HepG2 (cell line): ENCODE measurements around the gene ZFP36. TPM values are rescaled to one million over a fixed set of nuclear protein-coding genes. Genes with fewer than 3 reads are reported as not detected.
A peak's percentile ranks its signal among the peaks of the same experiment; 100 is the strongest.

Experiments used
- ARID4A ChIP-seq: sonication (generic); formaldehyde crosslinking; IDR thresholded peaks from 2 replicates; pipeline ENCODE4 v1.5.0; 2020; ENCODE audit warnings: mild to moderate bottlenecking, missing genetic modification reagents, borderline replicate concordance
- ARNTL ChIP-seq: sonication (generic); formaldehyde crosslinking; IDR thresholded peaks from 2 replicates; pipeline ENCODE4 v1.4.0; 2020; ENCODE audit warnings: mild to moderate bottlenecking, missing genetic modification reagents
- CCAR2 ChIP-seq: fragments of 200-400 bp; formaldehyde crosslinking; optimal IDR thresholded peaks from 2 replicates; pipeline ENCODE3; 2018; ENCODE audit warnings: low read depth, mild to moderate bottlenecking, low read length, moderate library complexity
- ISX ChIP-seq: sonication (generic); formaldehyde crosslinking; conservative IDR thresholded peaks from 2 replicates; pipeline ENCODE4 v1.5.0; 2020; ENCODE audit warnings: missing genetic modification reagents
- PAWR ChIP-seq: sonication (generic); formaldehyde crosslinking; IDR thresholded peaks from 2 replicates; pipeline ENCODE4 v1.4.0; 2020; ENCODE audit warnings: missing genetic modification reagents, mild to moderate bottlenecking, borderline replicate concordance
- SRY ChIP-seq: sonication (generic); formaldehyde crosslinking; IDR thresholded peaks from 2 replicates; pipeline ENCODE4 v1.8.0; 2022; ENCODE audit warnings: mild to moderate bottlenecking, missing genetic modification reagents
- ZBTB1 ChIP-seq: sonication (generic); formaldehyde crosslinking; IDR thresholded peaks from 2 replicates; pipeline ENCODE4 v1.4.0; 2020; ENCODE audit warnings: missing genetic modification reagents, borderline replicate concordance
- ZBTB38 ChIP-seq: sonication (generic); formaldehyde crosslinking; IDR thresholded peaks from 2 replicates; pipeline ENCODE4 v1.5.1; 2020; ENCODE audit warnings: mild to moderate bottlenecking, missing genetic modification reagents
- ZNF10 ChIP-seq: sonication (generic); formaldehyde crosslinking; IDR thresholded peaks from 2 replicates; pipeline ENCODE4 v1.4.0; 2020; ENCODE audit warnings: mild to moderate bottlenecking, low read depth, missing genetic modification reagents, borderline replicate concordance
- ZNF235 ChIP-seq: sonication (generic); formaldehyde crosslinking; IDR thresholded peaks from 2 replicates; pipeline ENCODE4 v1.8.1; 2023; ENCODE audit warnings: mild to moderate bottlenecking, missing genetic modification reagents, borderline replicate concordance
- ZNF282 ChIP-seq: fragments of 450-650 bp; IDR thresholded peaks from 2 replicates; pipeline ENCODE4 v1.6.1; 2018; ENCODE audit not compliant: partially characterized antibody
- ZNF552 ChIP-seq: sonication (generic); formaldehyde crosslinking; IDR thresholded peaks from 2 replicates; pipeline ENCODE4 v1.9.0; 2022; ENCODE audit warnings: missing genetic modification reagents, mild to moderate bottlenecking, borderline replicate concordance
- ZNF619 ChIP-seq: sonication (generic); formaldehyde crosslinking; IDR thresholded peaks from 2 replicates; pipeline ENCODE4 v1.4.0; 2020; ENCODE audit warnings: mild to moderate bottlenecking, missing genetic modification reagents
- ZNF674 ChIP-seq: sonication (generic); formaldehyde crosslinking; IDR thresholded peaks from 2 replicates; pipeline ENCODE4 v1.5.0; 2020; ENCODE audit warnings: low read depth, mild to moderate bottlenecking, missing genetic modification reagents
- ZNF720 ChIP-seq: sonication (generic); formaldehyde crosslinking; IDR thresholded peaks from 2 replicates; pipeline ENCODE4 v1.4.0; 2020; ENCODE audit warnings: missing genetic modification reagents
- ZNF83 ChIP-seq: sonication (generic); formaldehyde crosslinking; IDR thresholded peaks from 2 replicates; pipeline ENCODE4 v1.4.0; 2020; ENCODE audit warnings: missing genetic modification reagents, mild to moderate bottlenecking, borderline replicate concordance
- ZNF839 ChIP-seq: sonication (generic); formaldehyde crosslinking; IDR thresholded peaks from 2 replicates; pipeline ENCODE4 v1.4.0; 2020; ENCODE audit warnings: missing genetic modification reagents, mild to moderate bottlenecking, borderline replicate concordance
- ZUFSP ChIP-seq: sonication (generic); formaldehyde crosslinking; IDR thresholded peaks from 2 replicates; pipeline ENCODE4 v1.9.0; 2021; ENCODE audit warnings: missing genetic modification reagents, mild to moderate bottlenecking, borderline replicate concordance
- polyA plus RNA-seq, 8 experiments: library from polyadenylated mRNA; depleted of rRNA in 3 of 8; stranded (reverse) in 7 of 8; unstranded in 1 of 8; fragments of >200 nt; fragmentation: Illumina TruSeq in 4 of 8; extraction: Trizol in 4 of 8; gene quantifications; 2 replicates each; pipeline versions ENCODE4 v1.2.1 to v1.2.3, GENCODE V29; 2011 to 2016; ENCODE audit warnings: low read depth in 4 of 8, missing spikeins in 1 of 8, mixed read lengths in 1 of 8; ENCODE audit not compliant: insufficient read depth in 1 of 8
- total RNA-seq, 5 experiments: library from RNA; depleted of rRNA; stranded (reverse); fragments of >200 nt; fragmentation: Illumina TruSeq; extraction: Trizol; gene quantifications; 2 replicates each; pipeline ENCODE4 v1.2.3, GENCODE V29; 2016; ENCODE audit warnings: low read depth in 1 of 5
- TF ChIP-seq, protein P1 (sequence below): IDR thresholded peaks from 2 replicates; pipeline ENCODE4 v1.6.1; 2016; ENCODE audit warnings: low read depth
- TF ChIP-seq, protein P2 (sequence below): IDR thresholded peaks from 2 replicates; pipeline ENCODE4 v1.6.1; 2012; ENCODE audit warnings: low read depth, low read length, improper control_type of control experiment

Gene ZFP36
- total and polyA plus RNA-seq, 2 of the 13 experiments (the other 11 are each of a cell fraction or from before 2014, with no cell fraction given) = 1.4 to 1.7 TPM

- TF ChIP-seq ARID4A = peak; percentile 73
- TF ChIP-seq SRY (CRISPR knock-in tag) = peak; percentile 89; the same call in 1 of the 2 replicates
- no peak for TF ChIP-seq ZNF720 (CRISPR knock-in tag)
- TF ChIP-seq ZNF83 (CRISPR knock-in tag) = peak; percentile 63; the same call in 1 of the 2 replicates
- TF ChIP-seq, protein P1, sequence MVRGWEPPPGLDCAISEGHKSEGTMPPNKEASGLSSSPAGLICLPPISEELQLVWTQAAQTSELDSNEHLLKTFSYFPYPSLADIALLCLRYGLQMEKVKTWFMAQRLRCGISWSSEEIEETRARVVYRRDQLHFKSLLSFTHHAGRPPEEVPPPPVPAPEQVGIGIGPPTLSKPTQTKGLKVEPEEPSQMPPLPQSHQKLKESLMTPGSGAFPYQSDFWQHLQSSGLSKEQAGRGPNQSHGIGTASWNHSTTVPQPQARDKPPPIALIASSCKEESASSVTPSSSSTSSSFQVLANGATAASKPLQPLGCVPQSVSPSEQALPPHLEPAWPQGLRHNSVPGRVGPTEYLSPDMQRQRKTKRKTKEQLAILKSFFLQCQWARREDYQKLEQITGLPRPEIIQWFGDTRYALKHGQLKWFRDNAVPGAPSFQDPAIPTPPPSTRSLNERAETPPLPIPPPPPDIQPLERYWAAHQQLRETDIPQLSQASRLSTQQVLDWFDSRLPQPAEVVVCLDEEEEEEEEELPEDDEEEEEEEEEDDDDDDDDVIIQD (CRISPR knock-in tag) = peak; percentile 70
- TF ChIP-seq CCAR2 = no peak
- peak; percentile 88 for TF ChIP-seq ARNTL (CRISPR knock-in tag)
- TF ChIP-seq PAWR (CRISPR knock-in tag) = no peak; the same call in 1 of the 2 replicates
- TF ChIP-seq ZUFSP (CRISPR knock-in tag) = no peak
- no peak for TF ChIP-seq ZNF619 (CRISPR knock-in tag)
- TF ChIP-seq ZNF10 (CRISPR knock-in tag) = no peak
- peak; percentile 90; the same call in 1 of the 2 replicates for TF ChIP-seq ZNF839 (CRISPR knock-in tag)
- no peak for TF ChIP-seq ISX (CRISPR knock-in tag)
- no peak for TF ChIP-seq ZNF282
- peak; percentile 93 for TF ChIP-seq ZNF552 (CRISPR knock-in tag)
- peak; percentile 66 for TF ChIP-seq ZBTB38
- TF ChIP-seq, protein P2, sequence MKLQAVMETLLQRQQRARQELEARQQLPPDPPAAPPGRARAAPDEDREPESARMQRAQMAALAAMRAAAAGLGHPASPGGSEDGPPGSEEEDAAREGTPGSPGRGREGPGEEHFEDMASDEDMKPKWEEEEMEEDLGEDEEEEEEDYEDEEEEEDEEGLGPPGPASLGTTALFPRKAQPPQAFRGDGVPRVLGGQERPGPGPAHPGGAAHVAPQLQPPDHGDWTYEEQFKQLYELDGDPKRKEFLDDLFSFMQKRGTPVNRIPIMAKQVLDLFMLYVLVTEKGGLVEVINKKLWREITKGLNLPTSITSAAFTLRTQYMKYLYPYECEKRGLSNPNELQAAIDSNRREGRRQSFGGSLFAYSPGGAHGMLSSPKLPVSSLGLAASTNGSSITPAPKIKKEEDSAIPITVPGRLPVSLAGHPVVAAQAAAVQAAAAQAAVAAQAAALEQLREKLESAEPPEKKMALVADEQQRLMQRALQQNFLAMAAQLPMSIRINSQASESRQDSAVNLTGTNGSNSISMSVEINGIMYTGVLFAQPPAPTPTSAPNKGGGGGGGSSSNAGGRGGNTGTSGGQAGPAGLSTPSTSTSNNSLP = 0 out of 2 replicates have a peak, but pooled peaks have one; percentile 8
- no peak for TF ChIP-seq ZBTB1 (CRISPR knock-in tag)
- TF ChIP-seq ZNF674 (CRISPR knock-in tag) = no peak
- TF ChIP-seq ZNF235 = 0 out of 2 replicates have a peak, but pooled peaks have one; percentile 76
These were observed 4.9 kb upstream of the ZFP36 start (continued) for GRCh38 chr19:39401549-39402345.
